ENCODE results near the gene LRRC74B.

The LRRC74B gene

DNA sequence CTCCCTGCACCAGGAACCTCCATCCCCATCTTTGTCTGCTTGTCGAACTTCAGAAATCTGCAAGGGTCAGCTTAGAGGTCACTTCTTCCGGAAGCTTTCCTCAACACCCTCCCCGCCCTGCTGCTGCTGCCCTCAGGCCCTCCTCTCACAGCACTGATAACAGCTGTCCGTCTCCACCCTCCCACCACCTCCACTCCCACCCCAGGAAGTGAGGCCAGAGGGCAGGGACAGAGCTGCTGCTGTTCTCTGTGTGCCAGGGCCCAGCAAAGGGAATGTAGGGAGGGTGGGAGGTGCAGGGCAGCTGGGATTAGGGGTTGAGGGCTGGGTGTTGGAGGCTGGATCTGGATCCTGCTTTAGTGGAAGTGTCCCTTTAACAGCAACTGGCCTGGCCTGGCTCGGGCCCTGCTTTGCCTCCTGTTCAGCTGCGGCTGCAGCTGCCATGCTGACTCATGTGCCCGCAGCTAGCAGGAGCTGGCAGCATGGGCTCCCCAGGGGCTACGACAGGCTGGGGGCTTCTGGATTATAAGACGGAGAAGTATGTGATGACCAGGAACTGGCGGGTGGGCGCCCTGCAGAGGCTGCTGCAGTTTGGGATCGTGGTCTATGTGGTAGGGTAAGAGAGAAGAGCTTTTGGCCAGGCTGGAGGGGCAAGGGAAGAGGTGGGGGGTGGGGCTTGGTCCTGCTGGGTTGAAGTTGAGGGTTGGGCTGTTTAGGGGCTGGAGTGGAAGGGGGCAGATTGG lies 30.9 kb upstream of the LRRC74B start, which contains the start of gene P2RX6:
Gene P2RX6, plus strand, starts transcription at position 440 of the 740 bp plus-strand sequence. Its CDS starts 10 bp downstream, at position 450.
- DNase-seq: no peak

DNA sequence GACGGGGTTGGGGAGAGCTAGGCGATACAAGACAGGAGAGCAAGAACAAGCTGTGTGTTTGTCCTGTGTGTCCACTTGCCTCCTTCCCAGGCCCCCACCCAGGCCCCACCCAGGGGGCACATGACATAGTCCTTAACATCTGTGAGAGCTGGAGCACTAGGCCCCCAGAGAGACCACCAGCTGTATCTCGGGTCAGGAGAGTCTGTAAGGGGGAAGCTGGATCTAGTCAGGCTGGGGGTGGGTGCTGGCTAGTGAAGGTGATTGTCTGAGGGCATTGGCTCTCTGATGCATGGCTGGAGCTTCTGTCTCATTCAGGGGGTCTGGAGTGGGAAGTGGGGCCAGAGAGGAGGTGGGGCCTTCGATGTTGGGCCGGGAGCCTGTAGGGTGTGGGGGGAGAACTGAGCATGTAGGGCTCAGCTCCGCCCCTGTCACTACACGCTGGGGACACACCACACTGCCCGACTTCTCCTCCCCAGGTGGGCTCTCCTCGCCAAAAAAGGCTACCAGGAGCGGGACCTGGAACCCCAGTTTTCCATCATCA lies 30.2 kb upstream of the LRRC74B start:
- DNase-seq: no peak

DNA sequence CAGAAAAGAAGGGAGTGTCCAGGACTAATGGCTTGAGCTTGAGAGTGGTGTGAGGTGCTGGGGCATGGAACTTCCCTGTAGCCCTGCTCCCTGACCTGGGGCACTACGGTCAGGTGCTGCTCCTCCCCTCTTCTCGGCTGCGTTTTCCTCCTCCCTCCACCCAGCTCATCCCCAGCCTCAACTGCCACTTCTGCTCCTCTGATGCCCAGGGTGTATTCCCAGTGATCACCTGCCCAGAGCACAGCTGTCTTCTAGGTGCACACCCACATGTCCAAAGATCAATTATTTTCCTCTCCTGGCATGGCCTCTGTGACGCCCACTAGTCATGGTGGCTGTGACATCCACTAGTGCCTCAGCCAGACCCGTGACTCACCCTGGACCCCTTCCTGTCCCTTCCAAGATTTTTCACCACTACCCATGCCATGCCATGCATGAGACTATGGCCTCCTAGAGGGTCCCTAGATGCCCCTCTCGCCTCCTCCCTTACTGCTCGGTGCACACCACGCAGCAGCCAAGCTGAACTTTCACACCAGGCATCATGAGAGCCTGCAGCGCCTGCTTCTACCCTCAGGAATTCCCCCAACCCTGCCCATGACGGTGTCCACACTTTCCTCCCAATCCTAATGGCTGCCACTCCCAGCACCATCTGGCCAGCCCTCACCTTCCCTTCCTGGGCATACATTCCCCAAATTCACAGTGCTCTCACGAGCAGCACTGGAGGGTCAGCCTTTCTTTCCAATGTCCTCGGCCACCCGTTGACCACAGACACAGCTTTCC lies 28.9 kb upstream of the LRRC74B start:
- DNase-seq: no peak

DNA sequence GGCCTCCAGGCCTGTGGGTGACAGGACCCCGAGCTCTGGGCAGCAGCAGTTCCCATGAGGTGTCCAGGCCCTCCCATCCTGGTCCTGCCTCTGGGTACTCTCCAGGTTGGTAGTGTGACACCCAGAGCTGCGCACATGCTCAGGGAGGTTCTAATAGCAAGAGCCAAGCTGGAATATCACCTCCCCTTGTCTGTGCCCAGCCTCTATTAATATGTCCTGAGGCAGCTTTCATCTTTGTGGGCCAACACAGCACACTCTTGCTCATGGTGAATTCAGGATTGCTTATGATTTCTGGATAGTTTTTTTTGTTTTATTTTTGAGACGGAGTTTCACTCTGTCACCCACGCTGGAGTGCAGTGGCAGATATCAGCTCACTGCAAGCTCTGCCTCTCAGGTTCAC lies 27.4 kb upstream of the LRRC74B start:
- DNase-seq: no peak

DNA sequence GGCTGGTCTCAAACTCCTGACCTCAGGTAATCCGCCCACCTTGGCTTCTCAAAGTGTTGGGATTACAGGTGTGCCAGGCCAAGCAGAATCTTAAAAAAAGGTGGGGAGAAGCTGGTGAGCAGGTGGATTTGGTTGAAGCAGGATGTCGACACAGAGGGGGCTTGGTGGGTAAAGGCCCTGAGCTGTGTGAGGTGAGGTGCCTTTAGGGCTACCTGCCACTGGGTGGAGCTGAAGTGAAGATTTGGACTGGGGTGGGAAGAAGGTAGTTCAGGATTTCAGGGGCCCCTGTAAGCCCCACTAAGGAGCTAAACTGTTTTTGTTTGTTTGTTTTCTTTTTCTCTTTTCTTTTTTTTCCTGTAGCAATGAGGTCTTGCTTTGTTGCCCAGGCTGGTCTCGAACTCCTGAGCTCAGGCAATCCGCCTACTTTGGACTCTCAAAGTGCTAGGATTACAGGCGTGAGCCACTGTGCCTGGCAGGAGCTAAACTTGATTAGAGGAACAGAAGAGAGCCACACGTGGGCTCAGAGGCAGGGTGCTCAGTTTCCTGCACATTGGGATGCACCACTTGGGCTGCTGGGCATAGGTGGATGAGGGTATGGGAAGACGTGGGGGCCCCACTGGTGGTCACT lies 24.8 kb upstream of the LRRC74B start:
- no peak for DNase-seq

DNA sequence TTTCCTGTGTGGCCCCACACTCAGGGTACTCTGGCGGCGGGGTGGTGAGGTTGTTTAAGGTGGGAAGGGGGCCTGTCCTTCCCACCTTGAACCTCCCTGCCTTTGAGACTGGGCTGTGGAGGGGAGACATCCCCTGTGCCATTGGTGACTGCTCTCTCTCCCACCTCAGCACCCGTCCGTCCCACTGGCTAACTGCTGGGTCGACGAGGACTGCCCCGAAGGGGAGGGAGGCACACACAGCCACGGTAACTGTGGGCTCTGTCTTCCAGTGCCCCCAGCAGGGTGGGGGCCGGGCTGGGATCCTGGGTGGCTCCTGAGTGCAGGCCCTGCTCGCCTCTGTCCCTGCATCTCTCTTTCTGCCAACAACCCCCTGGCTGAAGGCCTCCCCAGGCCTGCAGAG lies 23.2 kb upstream of the LRRC74B start:
- no peak for DNase-seq

DNA sequence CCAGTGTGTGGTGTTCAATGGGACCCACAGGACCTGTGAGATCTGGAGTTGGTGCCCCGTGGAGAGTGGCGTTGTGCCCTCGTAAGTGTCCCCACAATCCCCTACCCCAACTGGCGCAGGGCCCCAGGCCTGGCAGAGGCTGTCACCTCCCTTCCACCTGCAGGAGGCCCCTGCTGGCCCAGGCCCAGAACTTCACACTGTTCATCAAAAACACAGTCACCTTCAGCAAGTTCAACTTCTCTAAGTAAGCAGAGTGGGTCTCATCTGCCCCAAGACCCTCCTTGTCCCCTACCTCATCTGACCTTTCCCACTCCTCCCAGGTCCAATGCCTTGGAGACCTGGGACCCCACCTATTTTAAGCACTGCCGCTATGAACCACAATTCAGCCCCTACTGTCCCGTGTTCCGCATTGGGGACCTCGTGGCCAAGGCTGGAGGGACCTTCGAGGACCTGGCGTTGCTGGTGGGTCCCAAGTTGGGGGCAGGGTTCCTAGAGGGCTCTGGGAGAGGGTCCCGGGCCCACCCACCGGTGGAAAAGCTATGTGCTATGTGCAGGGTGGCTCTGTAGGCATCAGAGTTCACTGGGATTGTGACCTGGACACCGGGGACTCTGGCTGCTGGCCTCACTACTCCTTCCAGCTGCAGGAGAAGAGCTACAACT lies 22.7 kb upstream of the LRRC74B start:
- no peak for DNase-seq

DNA sequence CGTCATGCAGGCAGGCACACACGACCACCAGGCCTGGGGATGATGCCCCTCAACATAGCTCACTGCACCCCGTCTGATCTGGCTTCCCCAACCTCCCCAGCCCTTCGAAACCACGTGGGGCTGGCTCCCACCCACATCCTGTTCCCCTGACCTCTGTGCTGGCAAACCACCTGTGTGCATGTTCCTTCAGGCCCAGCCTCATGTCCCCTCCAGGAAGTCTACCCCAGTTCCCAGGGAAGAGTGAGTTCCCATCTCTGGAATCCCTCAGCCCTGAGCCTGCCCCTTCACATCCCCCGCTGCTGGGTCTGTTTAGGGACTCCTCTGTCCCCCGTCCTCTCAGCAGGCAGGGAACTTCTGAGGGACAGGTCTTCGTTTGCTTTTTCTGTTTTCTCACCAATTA lies 20.5 kb upstream of the LRRC74B start:
- no peak for DNase-seq

DNA sequence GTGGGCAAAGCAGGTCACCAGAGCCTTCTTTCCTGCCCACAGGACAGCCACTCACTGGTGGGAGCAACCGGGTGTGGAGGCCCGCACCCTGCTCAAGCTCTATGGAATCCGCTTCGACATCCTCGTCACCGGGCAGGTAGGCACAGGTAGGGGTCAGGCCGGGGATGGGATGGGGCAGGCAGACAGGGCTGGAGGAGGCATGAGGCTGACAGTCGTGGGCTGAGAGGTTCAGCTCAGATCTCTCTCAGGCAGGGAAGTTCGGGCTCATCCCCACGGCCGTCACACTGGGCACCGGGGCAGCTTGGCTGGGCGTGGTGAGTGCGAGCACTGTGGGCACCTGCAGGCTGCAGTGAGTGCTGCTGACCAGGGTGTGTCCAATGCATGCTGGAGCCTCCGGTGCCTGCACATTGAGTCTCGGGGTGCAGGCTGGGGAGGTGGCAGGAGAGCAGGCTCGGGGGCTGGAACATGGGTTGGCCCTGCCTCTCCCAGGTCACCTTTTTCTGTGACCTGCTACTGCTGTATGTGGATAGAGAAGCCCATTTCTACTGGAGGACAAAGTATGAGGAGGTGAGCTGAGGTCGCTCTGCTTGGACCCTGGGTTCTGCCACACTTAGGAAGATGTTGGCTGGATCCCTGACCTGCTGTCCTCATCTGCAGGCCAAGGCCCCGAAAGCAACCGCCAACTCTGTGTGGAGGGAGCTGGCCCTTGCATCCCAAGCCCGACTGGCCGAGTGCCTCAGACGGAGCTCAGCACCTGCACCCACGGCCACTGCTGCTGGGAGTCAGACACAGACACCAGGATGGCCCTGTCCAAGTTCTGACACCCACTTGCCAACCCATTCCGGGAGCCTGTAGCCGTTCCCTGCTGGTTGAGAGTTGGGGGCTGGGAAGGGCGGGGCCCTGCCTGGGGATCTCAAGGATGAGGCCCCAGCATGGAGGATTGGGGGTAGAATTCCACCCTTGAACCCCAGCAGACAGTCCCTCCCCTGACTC lies 19.7 kb upstream of the LRRC74B start:
- DNase-seq: no peak

DNA sequence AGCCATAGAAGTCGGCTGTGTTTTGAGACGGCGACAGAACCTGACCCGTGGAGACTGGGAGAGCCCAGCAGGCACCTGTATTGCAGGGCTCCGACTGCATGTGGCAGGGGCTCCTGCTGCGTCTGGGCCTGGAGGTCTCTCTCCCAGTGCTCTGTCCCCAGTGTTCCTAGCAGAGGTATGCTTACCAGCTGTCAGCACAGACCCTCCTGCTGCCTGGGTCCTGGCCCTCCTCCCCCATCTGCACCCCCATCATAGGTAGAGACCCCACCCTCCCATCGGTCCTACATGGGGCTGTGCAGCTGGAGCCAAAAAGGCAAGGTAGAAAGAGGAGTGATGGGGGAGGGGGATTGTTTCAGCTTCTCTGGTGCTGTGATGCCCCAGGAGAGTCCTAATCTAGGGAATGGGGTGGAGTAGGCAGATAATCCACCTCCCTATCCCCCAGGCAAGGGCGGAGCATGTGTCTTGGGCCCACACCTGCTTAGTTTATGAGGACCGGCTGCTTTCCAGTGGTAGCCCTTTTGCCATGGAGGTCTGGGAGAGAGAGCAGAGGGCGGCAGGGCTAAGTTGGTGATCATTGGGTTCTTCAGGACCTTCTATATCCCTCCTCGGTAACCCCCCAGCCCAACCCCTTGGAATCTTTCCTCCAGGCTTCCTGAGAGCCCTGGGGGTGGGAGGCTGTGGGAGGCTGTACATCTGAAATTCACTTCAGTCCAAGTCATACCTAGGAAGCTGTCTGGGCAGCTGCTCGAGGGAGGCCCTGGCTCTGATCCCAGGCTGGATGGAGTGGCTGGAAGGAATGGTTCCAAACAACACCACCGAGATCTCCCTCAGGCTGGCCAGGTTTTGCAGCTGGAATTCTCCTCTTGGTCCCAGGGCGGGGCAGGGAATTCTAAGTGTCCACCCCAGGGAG lies 18.7 kb upstream of the LRRC74B start:
- DNase-seq: no peak

DNA sequence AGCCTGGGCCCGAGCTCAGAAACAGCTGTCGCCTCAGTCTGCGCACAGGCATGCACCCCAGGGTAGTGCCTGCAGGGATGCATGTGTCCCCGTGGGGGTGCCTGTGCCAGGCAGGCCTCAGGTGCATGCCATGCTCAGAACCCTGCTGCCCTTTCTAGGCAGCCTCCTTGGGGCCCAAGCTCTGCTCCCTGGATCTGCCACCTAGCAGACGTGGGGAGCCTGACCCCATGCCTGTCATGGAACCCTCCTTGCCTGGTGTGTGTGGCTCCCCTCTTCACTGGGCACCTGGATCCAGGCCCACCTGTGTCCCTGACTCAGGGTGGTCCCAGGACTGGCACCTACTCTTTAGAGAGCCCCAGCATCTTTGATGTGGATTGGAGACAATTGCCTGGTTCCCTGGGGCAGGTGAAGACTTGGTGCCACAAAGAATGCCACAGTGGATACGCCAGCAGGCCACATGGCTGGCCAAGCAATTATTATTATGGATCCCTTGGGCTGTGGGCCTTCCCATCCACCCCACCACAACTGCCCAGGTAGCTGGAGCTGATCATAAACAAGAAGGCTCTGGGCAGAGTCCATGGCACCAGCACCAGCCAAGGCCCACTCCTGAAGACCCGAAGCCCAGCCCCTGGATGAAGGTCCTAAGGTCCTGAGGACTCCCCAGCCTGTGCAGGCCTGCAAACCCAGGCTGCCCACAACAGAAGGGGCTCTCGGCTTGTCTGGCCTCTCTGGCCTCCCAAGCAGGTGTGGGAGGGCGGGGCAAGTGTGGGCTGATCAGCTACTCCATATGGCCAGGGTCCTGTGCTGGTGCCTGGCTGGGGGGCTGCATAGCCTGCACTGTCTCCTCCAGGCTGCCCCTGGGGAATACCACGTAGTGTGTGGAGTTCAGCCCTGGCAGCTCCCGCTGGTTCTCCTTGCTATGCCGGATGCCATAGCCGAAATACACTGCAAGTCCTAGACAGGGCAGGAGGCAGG lies 17.2 kb upstream of the LRRC74B start:
- DNase-seq: no peak

DNA sequence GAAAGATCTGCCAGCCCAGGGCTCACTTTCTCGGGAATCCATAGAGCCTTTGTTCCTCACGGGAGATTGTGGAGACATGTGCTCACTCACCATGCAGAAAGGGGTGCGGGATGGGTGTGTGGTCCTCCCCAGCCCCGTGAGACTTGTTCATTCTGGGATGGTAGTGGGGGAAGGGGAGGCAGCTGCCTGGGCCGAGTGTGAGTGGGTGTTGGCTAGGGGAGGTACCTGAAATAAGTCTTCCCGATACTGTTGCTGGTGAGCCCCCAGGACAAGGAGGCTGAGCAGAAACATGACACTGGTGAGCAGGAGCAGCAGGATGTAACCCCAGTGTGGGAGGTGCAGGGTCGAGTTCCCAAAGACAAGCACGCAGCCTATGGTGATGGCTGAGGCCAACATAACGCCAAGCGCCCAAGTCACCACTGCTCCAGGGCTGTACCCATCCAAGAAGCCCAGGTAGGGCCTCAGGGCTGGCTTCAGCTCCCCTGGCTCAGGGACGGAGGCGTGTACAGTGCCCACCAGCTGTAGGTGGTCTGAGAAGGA lies 16.2 kb upstream of the LRRC74B start:
- DNase-seq: no peak

DNA sequence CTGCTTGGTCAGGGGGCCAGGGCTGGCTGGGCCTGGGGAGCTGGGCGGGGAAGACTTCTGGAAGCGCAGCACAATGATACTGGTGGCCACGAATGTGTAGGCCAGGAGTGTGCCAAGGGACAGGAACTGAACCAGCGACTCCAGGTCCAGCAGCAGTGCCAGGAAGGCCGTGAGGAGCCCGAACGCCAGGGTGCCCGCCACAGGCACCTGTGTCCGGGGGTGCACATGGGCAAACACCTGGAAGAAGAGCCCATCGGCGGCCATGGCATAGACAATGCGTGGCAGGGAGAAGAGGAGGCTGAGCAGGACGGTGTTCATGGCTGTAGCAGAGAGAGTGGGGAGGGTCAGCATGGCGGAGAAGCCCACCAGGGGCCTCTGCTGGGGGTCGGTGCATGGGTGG lies 15.7 kb upstream of the LRRC74B start:
- no peak for DNase-seq

DNA sequence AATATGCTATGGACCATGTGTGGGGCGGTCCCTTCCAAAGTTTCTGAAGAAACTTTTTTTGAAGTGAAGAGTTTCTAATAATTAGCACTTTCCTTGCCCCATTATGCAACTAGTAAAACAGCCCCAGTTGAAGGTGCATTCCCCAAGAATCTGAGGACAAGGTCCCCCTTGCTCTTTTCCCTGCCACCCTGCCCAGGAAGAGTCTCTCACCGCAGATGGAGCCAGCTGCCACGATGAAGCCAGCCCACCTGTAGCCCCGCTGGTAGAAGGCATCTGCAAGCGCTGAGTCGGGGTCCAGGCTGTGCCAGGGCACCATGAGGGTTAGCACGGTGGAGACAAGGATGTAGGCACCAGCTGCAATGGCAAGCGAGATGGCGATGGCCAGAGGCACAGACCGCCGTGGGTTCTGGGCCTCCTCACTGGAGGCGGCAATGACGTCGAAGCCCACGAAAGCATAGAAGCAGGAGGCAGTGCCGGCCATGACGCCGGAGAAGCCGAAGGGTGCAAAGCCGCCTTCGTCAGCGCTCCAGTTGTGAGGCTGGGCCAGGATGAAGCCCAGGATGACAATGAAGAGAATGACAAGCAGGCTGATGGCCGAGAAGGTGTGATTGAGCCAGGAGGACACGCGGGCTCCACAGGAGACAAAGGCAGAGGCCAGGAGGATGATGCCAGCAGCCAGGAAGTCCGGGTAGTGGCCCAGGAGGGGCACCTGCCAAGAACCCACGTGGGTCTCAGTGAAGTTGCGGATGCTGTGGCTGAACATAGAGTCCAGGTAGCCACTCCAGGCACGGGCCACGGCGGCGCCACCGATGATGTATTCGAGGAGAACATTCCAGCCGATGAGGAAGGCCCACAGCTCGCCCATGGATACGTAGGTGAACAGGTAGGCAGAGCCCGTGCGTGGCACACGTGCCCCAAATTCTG lies 14.9 kb upstream of the LRRC74B start:
- DNase-seq: no peak

DNA sequence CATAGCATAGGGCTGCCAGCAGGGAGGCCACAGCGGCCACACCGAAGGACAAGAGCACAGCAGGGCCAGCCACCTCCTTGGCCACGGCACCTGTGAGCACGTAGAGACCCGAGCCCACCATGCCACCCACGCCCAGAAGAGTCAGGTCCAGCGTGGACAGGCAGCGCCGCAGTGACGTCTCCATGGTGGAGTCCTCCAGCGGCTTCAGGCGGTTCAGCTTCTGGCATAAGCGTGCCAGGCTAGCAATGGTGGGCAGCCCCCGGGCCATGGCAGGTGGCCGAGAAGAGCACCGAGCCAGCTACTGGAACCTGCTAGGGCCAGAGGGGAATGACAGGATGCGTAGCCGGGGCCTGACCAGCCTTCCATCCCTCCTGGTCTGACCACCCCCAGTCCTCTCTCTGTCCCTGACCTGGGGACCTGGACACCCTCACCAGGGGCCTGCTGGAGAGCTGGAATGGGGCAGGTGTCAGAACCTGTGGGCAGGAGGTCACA lies 14.2 kb upstream of the LRRC74B start:
- DNase-seq: no peak

DNA sequence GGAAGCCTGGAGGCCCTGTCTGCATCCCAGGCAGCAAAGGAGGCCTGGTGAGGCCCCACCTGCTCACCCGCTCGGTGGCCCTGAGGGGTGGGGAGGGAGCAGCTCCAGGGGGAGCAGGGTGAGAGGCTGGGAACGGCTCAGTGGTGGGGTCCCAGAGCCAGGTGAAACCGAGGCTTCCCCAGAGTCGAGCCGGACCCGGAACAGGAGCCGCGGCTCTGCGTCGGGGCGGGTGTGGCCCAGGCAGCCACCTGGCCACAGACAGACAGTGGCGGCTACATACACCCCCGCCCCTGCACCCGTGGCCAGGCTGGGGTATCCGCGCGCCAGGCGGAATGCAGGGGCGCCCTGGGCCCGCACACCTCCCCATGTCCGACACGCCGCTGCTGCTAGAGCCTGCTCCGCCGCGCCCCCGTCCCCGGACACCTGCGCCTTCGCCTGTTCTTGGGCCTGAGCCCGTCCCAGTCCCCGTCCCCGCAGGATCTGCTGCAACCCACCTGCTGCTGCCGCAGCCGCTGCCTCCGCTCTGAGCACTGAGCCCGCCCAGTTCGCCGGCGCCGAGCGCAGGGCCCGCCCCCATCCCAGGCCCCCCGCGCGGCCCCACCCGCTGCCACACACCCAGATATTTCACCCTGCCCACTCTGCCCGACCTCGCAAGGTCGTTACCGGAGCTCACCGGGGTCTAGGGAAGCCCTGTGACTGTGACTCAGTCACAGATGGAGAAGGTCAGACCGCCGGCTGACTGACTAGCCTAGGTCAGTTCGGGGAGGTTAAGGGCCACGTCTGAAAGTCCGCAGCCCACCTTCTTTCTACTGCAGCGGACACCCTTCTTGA lies 13.5 kb upstream of the LRRC74B start, which contains the start of gene SLC7A4:
Gene SLC7A4, minus strand, starts transcription at position 525 of the 831 bp plus-strand sequence. CDS start 749 bp downstream, outside the sequence.
- DNase-seq: no peak
